H9 (cell line): Measurements from ENCODE around the gene MIEF1. TPM values are rescaled to one million over a fixed set of nuclear protein-coding genes. Genes with fewer than 3 reads are reported as not detected.

Source experiments
- DNase-seq: peaks from one replicate; pipeline ENCODE4 v3.0.0-alpha.2; 2017
- H2AFZ ChIP-seq: one replicate; pipeline ENCODE4 v1.6.1; 2013; ENCODE audit warnings: mild to moderate bottlenecking, low read length, control low read depth, moderate library complexity
- H2AK5ac ChIP-seq: 2 replicates; pipeline ENCODE4 v1.6.1; 2013; ENCODE audit warnings: low read length, control low read depth, mixed read lengths; ENCODE audit not compliant: insufficient read length
- H2BK120ac ChIP-seq: one replicate; pipeline ENCODE4 v1.6.1; 2013; ENCODE audit warnings: low read depth, mild to moderate bottlenecking, low read length, control low read depth, inconsistent platforms; ENCODE audit not compliant: poor library complexity, severe bottlenecking
- H2BK12ac ChIP-seq: 2 replicates; pipeline ENCODE4 v1.6.1; 2013; ENCODE audit warnings: low read length, control low read depth, mixed read lengths, low read depth; ENCODE audit not compliant: insufficient read length
- H2BK15ac ChIP-seq: 2 replicates; pipeline ENCODE4 v1.6.1; 2013; ENCODE audit warnings: low read depth, low read length, control low read depth
- H2BK20ac ChIP-seq: one replicate; pipeline ENCODE4 v1.6.1; 2013; ENCODE audit warnings: low read depth, mild to moderate bottlenecking, low read length, control low read depth, inconsistent platforms; ENCODE audit not compliant: poor library complexity, severe bottlenecking
- H2BK5ac ChIP-seq: 2 replicates; pipeline ENCODE4 v1.6.1; 2013; ENCODE audit warnings: low read length, control low read depth, mixed read lengths; ENCODE audit not compliant: insufficient read length
- H3K14ac ChIP-seq: 2 replicates; pipeline ENCODE4 v1.6.1; 2013; ENCODE audit warnings: low read length, control low read depth; ENCODE audit not compliant: insufficient read depth
- H3K18ac ChIP-seq: 2 replicates; pipeline ENCODE4 v1.6.1; 2013; ENCODE audit warnings: low read depth, mild to moderate bottlenecking, mixed read lengths, low read length, control low read depth; ENCODE audit not compliant: insufficient read length
- H3K23ac ChIP-seq: 2 replicates; pipeline ENCODE4 v1.6.1; 2013; ENCODE audit warnings: low read length, control low read depth, mixed read lengths, low read depth; ENCODE audit not compliant: insufficient read length
- H3K23me2 ChIP-seq: 2 replicates; pipeline ENCODE4 v1.6.1; 2013; ENCODE audit warnings: low read depth, mild to moderate bottlenecking, mixed read lengths, low read length, control low read depth; ENCODE audit not compliant: insufficient read length, poor library complexity, severe bottlenecking
- H3K27ac ChIP-seq: 2 replicates; pipeline ENCODE4 v1.5.1; 2013; ENCODE audit warnings: low read length, control low read depth, mixed read lengths, low read depth; ENCODE audit not compliant: insufficient read length
- H3K27me3 ChIP-seq: 2 replicates; pipeline ENCODE4 v1.6.1; 2013; ENCODE audit warnings: low read length, control low read depth, inconsistent platforms; ENCODE audit not compliant: insufficient read depth
- H3K4ac ChIP-seq: 2 replicates; pipeline ENCODE4 v1.6.1; 2013; ENCODE audit warnings: low read depth, mild to moderate bottlenecking, control low read depth, inconsistent platforms, low read length, moderate library complexity
- H3K4me1 ChIP-seq: 2 replicates; pipeline ENCODE4 v1.6.1; 2013; ENCODE audit warnings: low read length, control low read depth, inconsistent platforms; ENCODE audit not compliant: insufficient read depth
- H3K4me2 ChIP-seq: 2 replicates; pipeline ENCODE4 v1.6.1; 2013; ENCODE audit warnings: low read length, control low read depth, mixed read lengths; ENCODE audit not compliant: insufficient read length, insufficient read depth
- H3K56ac ChIP-seq: 2 replicates; pipeline ENCODE4 v1.6.1; 2013; ENCODE audit warnings: low read depth, mild to moderate bottlenecking, mixed read lengths, low read length, control low read depth; ENCODE audit not compliant: insufficient read length
- H3K79me1 ChIP-seq: 2 replicates; pipeline ENCODE4 v1.6.1; 2013; ENCODE audit warnings: low read depth, mild to moderate bottlenecking, moderate library complexity, low read length, control low read depth, inconsistent platforms; ENCODE audit not compliant: insufficient read depth, poor library complexity, severe bottlenecking
- H3K79me2 ChIP-seq: 2 replicates; pipeline ENCODE4 v1.6.1; 2013; ENCODE audit warnings: low read length, control low read depth, inconsistent platforms; ENCODE audit not compliant: insufficient read depth
- H3K9ac ChIP-seq: 2 replicates; pipeline ENCODE4 v1.6.1; 2013; ENCODE audit warnings: low read length, control low read depth, mixed read lengths; ENCODE audit not compliant: insufficient read length; ENCODE audit errors: extremely low read depth
- H3K9me3 ChIP-seq: one replicate; pipeline ENCODE4 v1.6.1; 2013; ENCODE audit warnings: low read depth, low read length, inconsistent platforms; ENCODE audit not compliant: control insufficient read depth
- H3T11ph ChIP-seq: one replicate; pipeline ENCODE4 v1.6.1; 2013; ENCODE audit warnings: mild to moderate bottlenecking, low read length, control low read depth, inconsistent platforms
- H4K20me1 ChIP-seq: one replicate; pipeline ENCODE4 v1.6.1; 2013; ENCODE audit not compliant: control insufficient read depth, insufficient read length, insufficient read depth
- H4K5ac ChIP-seq: 2 replicates; pipeline ENCODE4 v1.6.1; 2013; ENCODE audit warnings: low read depth, mild to moderate bottlenecking, mixed read lengths, low read length, control low read depth; ENCODE audit not compliant: insufficient read length
- H4K8ac ChIP-seq: replicated peaks from 2 replicates; pipeline ENCODE4 v1.6.1; 2013; ENCODE audit warnings: low read length, control low read depth, mixed read lengths, low read depth; ENCODE audit not compliant: insufficient read length
- H4K91ac ChIP-seq: 2 replicates; pipeline ENCODE4 v1.6.1; 2013; ENCODE audit warnings: low read depth, mild to moderate bottlenecking, moderate library complexity, mixed read lengths, low read length, control low read depth; ENCODE audit not compliant: insufficient read length
- H3K27ac Mint-ChIP-seq, 3 experiments: 2 replicates in 2 of 3; 3 replicates in 1 of 3; pipeline ENCODE4 v1.8.0; 2020 to 2021; ENCODE audit warnings: mixed read lengths in 3 of 3, mild to moderate bottlenecking in 1 of 3, moderate library complexity in 1 of 3
- H3K27me3 Mint-ChIP-seq: 2 replicates; pipeline ENCODE4 v1.8.0; 2021; ENCODE audit warnings: low read depth, mild to moderate bottlenecking, moderate library complexity, mixed read lengths
- H3K36me3 Mint-ChIP-seq, 3 experiments: 2 replicates in 2 of 3; 3 replicates in 1 of 3; pipeline ENCODE4 v1.8.0; 2020 to 2021; ENCODE audit warnings: low read depth in 3 of 3, mixed read lengths in 3 of 3; ENCODE audit not compliant: insufficient read depth in 1 of 3
- H3K4me1 Mint-ChIP-seq, 2 experiments: 2 replicates each; pipeline ENCODE4 v1.8.0; 2020; ENCODE audit warnings: mixed read lengths in 2 of 2
- H3K4me3 Mint-ChIP-seq, 2 experiments: 2 replicates in 1 of 2; 3 replicates in 1 of 2; pipeline ENCODE4 v1.8.0; 2020 to 2021; ENCODE audit warnings: mild to moderate bottlenecking in 2 of 2, mixed read lengths in 2 of 2, moderate library complexity in 1 of 2
- H3K9me3 Mint-ChIP-seq, 2 experiments: 2 replicates in 1 of 2; 3 replicates in 1 of 2; pipeline ENCODE4 v1.8.0; 2020; ENCODE audit warnings: mild to moderate bottlenecking in 2 of 2, mixed read lengths in 2 of 2, moderate library complexity in 1 of 2
- WGBS: extraction: QIAGEN DNeasy Blood & Tissue Kit; methylation state at CpG from one replicate; pipeline ENCODE4 v1.1.7; 2013; ENCODE audit warnings: missing lambda C conversion rate, low lambda C conversion rate, mixed read lengths; ENCODE audit not compliant: insufficient read length; ENCODE audit errors: extremely low coverage; 5-methylcytosine and 5-hydroxymethylcytosine counted together
- total RNA-seq: library from RNA; stranded (reverse); gene quantifications from 2 replicates; pipeline ENCODE4 v1.2.1, GENCODE V29; 2021
- TF ChIP-seq, protein P1 (sequence below): fragments of 200-600 bp; sonication (generic); conservative IDR thresholded peaks from 3 replicates; pipeline ENCODE4 v1.8.0; 2021; ENCODE audit warnings: antibody characterized with exemption, mild to moderate bottlenecking

The MIEF1 gene
- total RNA-seq, 1 experiment from 2014 or later, result 32.6 TPM

DNA sequence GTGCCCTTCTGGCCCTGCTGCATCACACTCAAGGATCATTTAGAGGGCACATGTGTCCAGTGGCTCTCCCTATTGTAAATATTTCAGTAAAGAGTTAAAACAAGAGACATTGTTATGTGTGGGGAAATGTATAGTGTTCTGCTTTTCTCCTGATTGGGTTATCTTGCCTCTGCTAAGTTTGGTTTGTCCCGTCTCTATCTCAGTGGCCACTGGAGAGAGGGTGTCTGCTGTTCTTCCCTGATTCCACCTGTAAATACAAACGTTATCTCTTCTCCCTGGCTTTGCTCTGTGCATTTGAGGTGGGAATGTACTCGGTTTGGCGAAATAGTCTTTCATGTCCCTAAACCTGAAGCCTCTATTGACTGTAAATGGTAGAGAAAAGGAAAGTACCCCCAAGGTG is 6.3 kb downstream of the MIEF1 start:
- TF ChIP-seq, protein P1, sequence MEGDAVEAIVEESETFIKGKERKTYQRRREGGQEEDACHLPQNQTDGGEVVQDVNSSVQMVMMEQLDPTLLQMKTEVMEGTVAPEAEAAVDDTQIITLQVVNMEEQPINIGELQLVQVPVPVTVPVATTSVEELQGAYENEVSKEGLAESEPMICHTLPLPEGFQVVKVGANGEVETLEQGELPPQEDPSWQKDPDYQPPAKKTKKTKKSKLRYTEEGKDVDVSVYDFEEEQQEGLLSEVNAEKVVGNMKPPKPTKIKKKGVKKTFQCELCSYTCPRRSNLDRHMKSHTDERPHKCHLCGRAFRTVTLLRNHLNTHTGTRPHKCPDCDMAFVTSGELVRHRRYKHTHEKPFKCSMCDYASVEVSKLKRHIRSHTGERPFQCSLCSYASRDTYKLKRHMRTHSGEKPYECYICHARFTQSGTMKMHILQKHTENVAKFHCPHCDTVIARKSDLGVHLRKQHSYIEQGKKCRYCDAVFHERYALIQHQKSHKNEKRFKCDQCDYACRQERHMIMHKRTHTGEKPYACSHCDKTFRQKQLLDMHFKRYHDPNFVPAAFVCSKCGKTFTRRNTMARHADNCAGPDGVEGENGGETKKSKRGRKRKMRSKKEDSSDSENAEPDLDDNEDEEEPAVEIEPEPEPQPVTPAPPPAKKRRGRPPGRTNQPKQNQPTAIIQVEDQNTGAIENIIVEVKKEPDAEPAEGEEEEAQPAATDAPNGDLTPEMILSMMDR, result no peak
- H2AK5ac ChIP-seq, result no peak overlapping the region
- no peaks in the 10 kb centered on the region; a peak in 2 of 5 replicates for H3K9me3 Mint-ChIP-seq
- H3K23ac ChIP-seq, result no peak overlapping the region
- no peak overlapping the region for H2BK120ac ChIP-seq
- no peak for DNase-seq
- H3K9ac ChIP-seq, result no peak overlapping the region
- H3K14ac ChIP-seq, result no peak overlapping the region
- peaks cover 45% of the 10 kb centered on the region; the same call in 1 of the 2 replicates for H3K27me3 ChIP-seq
- no peak overlapping the region for H3T11ph ChIP-seq
- H3K9me3 ChIP-seq, result no peaks in the 10 kb centered on the region
- no peak overlapping the region for H4K5ac ChIP-seq
- H3K4me1 Mint-ChIP-seq, result peaks cover 6% of the 10 kb centered on the region in 2 experiments
- no peak overlapping the region for H3K27ac Mint-ChIP-seq
- no peaks in the 10 kb centered on the region for H3K4me1 ChIP-seq
- H3K79me1 ChIP-seq, result no peaks in the 10 kb centered on the region
- H2BK5ac ChIP-seq, result no peak overlapping the region
- no peak overlapping the region for H3K27ac ChIP-seq
- no peak overlapping the region for H2BK12ac ChIP-seq
- no peak overlapping the region for H4K8ac ChIP-seq
- no peak overlapping the region for H3K4ac ChIP-seq
- peaks cover 8% of the 10 kb centered on the region for H4K20me1 ChIP-seq
- peaks cover 76 to 94% (median 80%) of the 10 kb centered on the region in 3 experiments for H3K36me3 Mint-ChIP-seq
- no peak overlapping the region for H3K18ac ChIP-seq
- H4K91ac ChIP-seq, result no peak overlapping the region
- H2BK20ac ChIP-seq, result no peak overlapping the region
- no peaks in the 10 kb centered on the region for H3K79me2 ChIP-seq
- no peak overlapping the region for H2BK15ac ChIP-seq
- H3K4me2 ChIP-seq, result no peak overlapping the region
- H3K27me3 Mint-ChIP-seq, result peaks cover 100% of the 10 kb centered on the region
- WGBS, result no CpG with 5 or more reads among the region's 4 CpGs
- H3K23me2 ChIP-seq, result no peaks in the 10 kb centered on the region
- no peak overlapping the region for H2AFZ ChIP-seq
- no peak overlapping the region for H3K56ac ChIP-seq
- H3K4me3 Mint-ChIP-seq, result no peak overlapping the region
